Upper lobe of right lung (tissue), 1 donor: Measurements from ENCODE around the gene TXNL4B. TPM values are rescaled to one million over a fixed set of nuclear protein-coding genes. Genes with fewer than 3 reads are reported as not detected.

Experiments
- ATAC-seq: fragments of 200-7000 bp; cut with Tn5 transposase; one replicate; pipeline ENCODE4 v1.9.1; 2020; ENCODE audit warnings: mild to moderate bottlenecking, moderate library complexity
- DNase-seq: peaks from one replicate; pipeline ENCODE4 v3.0.0-alpha.2; 2020
- H3K27ac ChIP-seq: fragments of 200-600 bp; one replicate; pipeline ENCODE4 v1.8.0; 2022
- H3K27me3 ChIP-seq: fragments of 200-600 bp; one replicate; pipeline ENCODE4 v1.8.0; 2022; ENCODE audit warnings: mild to moderate bottlenecking
- H3K36me3 ChIP-seq: fragments of 200-600 bp; one replicate; pipeline ENCODE4 v1.8.0; 2022
- H3K4me1 ChIP-seq: fragments of 200-600 bp; one replicate; pipeline ENCODE4 v1.8.0; 2022
- H3K4me3 ChIP-seq: fragments of 200-600 bp; one replicate; pipeline ENCODE4 v1.8.0; 2022; ENCODE audit warnings: mild to moderate bottlenecking
- H3K9me3 ChIP-seq: fragments of 200-600 bp; one replicate; pipeline ENCODE4 v1.8.0; 2022
- intact Hi-C: fragments of 100-400 bp; cut with DNase I; formaldehyde crosslinking; loops from one replicate; pipeline ENCODE4 v1.11.0; 2022
- total RNA-seq: library from RNA; stranded (reverse); fragmentation: NEBNext Ultra II Directional; extraction: Animal tissue kit (Norgen Biotek cat#: 25700); gene quantifications from one replicate; pipeline ENCODE4 v1.2.1, GENCODE V29; 2021
- TF ChIP-seq, protein P1 (sequence below): fragments of 200-600 bp; IDR thresholded peaks from one replicate; pipeline ENCODE4 v1.8.0; 2022; ENCODE audit warnings: antibody characterized with exemption
- donor health status: DM: no; HTN: yes; CAD: no; lungs with severe emphysema.

Gene TXNL4B
- total RNA-seq, 1 donor from 2014 or later, result 11.5 TPM

DNA sequence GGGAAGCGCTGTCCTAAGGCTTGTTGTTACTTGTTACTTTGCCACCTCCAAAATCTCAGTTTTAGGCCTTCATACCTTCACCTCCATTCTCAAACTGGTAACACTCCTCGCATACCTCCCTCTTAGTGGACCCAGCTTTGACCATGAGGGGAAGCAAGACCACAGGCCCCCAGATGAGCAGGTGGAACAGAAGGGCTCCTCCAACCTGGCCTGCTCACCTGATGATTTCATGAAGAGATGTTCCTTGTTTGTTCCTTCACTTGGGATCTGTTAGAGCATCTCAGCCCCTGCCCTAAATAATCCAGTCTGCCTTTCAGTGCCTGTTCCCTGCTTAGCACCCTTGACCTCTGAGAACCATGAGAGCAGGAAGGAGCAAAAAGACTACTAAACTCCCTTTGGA, 28.9 kb upstream of the TXNL4B start:
- H3K9me3 ChIP-seq, result no peaks in the 10 kb centered on the region
- no peak overlapping the region for H3K27ac ChIP-seq
- H3K27me3 ChIP-seq, result no peaks in the 10 kb centered on the region
- DNase-seq (no peak), ATAC-seq (no peak)
- H3K36me3 ChIP-seq, result no peaks in the 10 kb centered on the region
- TF ChIP-seq, protein P1, sequence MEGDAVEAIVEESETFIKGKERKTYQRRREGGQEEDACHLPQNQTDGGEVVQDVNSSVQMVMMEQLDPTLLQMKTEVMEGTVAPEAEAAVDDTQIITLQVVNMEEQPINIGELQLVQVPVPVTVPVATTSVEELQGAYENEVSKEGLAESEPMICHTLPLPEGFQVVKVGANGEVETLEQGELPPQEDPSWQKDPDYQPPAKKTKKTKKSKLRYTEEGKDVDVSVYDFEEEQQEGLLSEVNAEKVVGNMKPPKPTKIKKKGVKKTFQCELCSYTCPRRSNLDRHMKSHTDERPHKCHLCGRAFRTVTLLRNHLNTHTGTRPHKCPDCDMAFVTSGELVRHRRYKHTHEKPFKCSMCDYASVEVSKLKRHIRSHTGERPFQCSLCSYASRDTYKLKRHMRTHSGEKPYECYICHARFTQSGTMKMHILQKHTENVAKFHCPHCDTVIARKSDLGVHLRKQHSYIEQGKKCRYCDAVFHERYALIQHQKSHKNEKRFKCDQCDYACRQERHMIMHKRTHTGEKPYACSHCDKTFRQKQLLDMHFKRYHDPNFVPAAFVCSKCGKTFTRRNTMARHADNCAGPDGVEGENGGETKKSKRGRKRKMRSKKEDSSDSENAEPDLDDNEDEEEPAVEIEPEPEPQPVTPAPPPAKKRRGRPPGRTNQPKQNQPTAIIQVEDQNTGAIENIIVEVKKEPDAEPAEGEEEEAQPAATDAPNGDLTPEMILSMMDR, result no peak
- intact Hi-C loops, result no loop called here
- no peaks in the 10 kb centered on the region for H3K4me1 ChIP-seq
- H3K4me3 ChIP-seq, result no peak overlapping the region

DNA sequence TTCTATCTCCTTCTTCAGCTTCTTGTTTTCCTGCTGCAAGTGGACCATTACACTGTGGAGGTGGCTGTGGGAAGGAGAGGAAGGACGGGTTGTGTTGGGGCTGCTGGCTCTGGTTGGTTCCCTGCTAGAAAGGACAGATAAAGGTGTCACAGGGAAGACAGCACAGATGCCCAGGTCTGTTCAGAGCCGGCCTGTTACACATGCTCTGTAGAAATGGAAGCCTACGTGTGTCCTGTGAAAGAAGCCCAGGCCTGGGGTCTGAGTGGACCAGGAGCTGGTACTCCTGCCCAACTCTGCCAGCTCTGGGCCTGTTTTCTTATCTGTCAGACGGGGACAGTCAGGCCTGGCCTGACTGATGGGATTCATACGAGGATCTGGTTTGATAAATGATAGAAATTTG, 26.6 kb upstream of the TXNL4B start:
- Histone ChIP-seq H3K9me3 (no peaks in the 10 kb centered on the region), H3K27ac (no peak overlapping the region), H3K4me3 (no peak overlapping the region), H3K36me3 (no peaks in the 10 kb centered on the region), H3K4me1 (no peaks in the 10 kb centered on the region), H3K27me3 (no peaks in the 10 kb centered on the region)
- TF ChIP-seq, protein P1, result no peak
- intact Hi-C loops, result no loop called here
- DNase-seq (no peak), ATAC-seq (no peak)

DNA sequence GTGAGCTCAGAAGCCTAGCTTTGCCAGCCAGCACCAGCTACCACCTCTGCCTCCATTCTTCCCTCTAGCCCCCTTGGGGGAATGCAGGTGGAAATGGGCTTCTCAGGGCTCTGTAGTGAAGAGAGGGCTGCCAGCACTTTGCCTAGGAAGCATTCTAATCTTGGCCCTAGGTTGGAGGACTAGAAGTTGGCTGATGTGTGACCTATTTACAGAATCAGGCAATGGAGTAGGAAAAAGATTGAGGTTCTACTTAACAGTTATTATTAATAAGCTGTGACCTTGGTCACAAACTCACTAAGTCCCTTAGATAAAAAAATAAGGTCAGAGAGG, 20.2 kb upstream of the TXNL4B start:
- TF ChIP-seq, protein P1, result no peak
- intact Hi-C loops, result no loop called here
- no peak for ATAC-seq

GRCh38 chr16:72112906-72113615, 19.6 kb upstream of the TXNL4B start:
- no peaks in the 10 kb centered on the region for H3K9me3 ChIP-seq
- TF ChIP-seq, protein P1, result no peak
- ATAC-seq, result no peak
- H3K4me1 ChIP-seq, result no peaks in the 10 kb centered on the region
- H3K36me3 ChIP-seq, result peaks cover 54% of the 10 kb centered on the region
- intact Hi-C loops, result no loop called here
- no peak for DNase-seq
- no peak overlapping the region for H3K4me3 ChIP-seq
- H3K27ac ChIP-seq, result no peak overlapping the region
- H3K27me3 ChIP-seq, result no peaks in the 10 kb centered on the region

More for the DNA sequence above, 20.2 kb upstream of the TXNL4B start:
- no peak for DNase-seq
- H3K27ac ChIP-seq, result no peak overlapping the region
- no peaks in the 10 kb centered on the region for H3K4me1 ChIP-seq
- peaks cover 49% of the 10 kb centered on the region for H3K36me3 ChIP-seq
- H3K9me3 ChIP-seq, result no peaks in the 10 kb centered on the region
- H3K27me3 ChIP-seq, result no peaks in the 10 kb centered on the region
- no peak overlapping the region for H3K4me3 ChIP-seq

DNA sequence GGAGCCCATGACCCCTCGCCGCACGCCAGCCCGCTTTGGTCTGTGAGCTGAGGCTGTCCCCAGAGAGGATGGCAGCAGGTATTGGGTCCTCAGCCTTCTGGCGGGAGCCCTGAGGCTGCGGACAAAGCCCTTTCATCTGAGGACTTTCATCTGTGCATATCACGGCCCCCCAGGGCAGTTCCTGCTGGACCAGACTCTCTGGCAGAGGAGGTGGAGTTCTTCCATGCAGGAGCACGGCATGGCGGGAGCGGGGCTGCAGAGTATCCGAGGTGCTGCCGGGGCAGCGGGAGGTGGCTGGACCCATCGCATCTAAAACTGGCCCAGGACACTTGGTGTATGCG, 19.0 kb upstream of the TXNL4B start:
- intact Hi-C loops, result no loop called here

More for the DNA sequence above, 19.0 kb upstream of the TXNL4B start:
- Histone ChIP-seq H3K9me3 (no peaks in the 10 kb centered on the region), H3K4me1 (no peaks in the 10 kb centered on the region), H3K4me3 (no peak overlapping the region), H3K27ac (no peak overlapping the region), H3K36me3 (peaks cover 61% of the 10 kb centered on the region), H3K27me3 (no peaks in the 10 kb centered on the region)
- ATAC-seq, result no peak
- DNase-seq, result no peak
- TF ChIP-seq, protein P1, result no peak
